Activated naive CD4-positive, alpha-beta T cell treated with anti-CD3 and anti-CD28 coated beads, Interleukin-2, amount 50 U/mL, for 72 hours (primary cell): Measurements from ENCODE around the gene MCTP1. TPM values are rescaled to one million over a fixed set of nuclear protein-coding genes. Genes with fewer than 3 reads are reported as not detected.
"Not testable (repeated sequence)": the region's sequence is repeated elsewhere in the genome, so short reads cannot be mapped to it uniquely, and the experiment has no call there.

Source experiments
- ATAC-seq, 2 donors: fragments of 150-1000 bp; cut with Tn5 transposase; 2 replicates each; pipeline ENCODE4 v1.10.0; 2021; ENCODE audit warnings: mild to moderate bottlenecking in 2 of 2, moderate library complexity in 2 of 2
- DNase-seq, 2 donors: peaks; one replicate each; pipeline ENCODE4 v3.0.0; 2021 to 2022; ENCODE audit warnings: low spot score in 2 of 2
- H3K27ac Mint-ChIP-seq, 2 donors: one replicate each; pipeline ENCODE4 v1.8.0; 2022; ENCODE audit warnings: mild to moderate bottlenecking in 2 of 2, mixed read lengths in 2 of 2
- H3K36me3 Mint-ChIP-seq, 2 donors: one replicate each; pipeline ENCODE4 v1.8.0; 2022; ENCODE audit warnings: mixed read lengths in 2 of 2
- H3K9me3 Mint-ChIP-seq, 2 donors: one replicate each; pipeline ENCODE4 v1.8.0; 2022; ENCODE audit warnings: mixed read lengths in 2 of 2
- total RNA-seq, 2 donors: library from RNA; stranded (reverse); gene quantifications; one replicate each; pipeline ENCODE4 v1.2.3, GENCODE V29; 2022

MCTP1 gene
- total RNA-seq, 2 donors from 2014 or later: 0.87 to 0.93 TPM

- DNase-seq (no peak), ATAC-seq (no peak)
- no peaks in the 10 kb centered on the region for H3K36me3 Mint-ChIP-seq
- no peak overlapping the region for H3K27ac Mint-ChIP-seq
- no peaks in the 10 kb centered on the region for H3K9me3 Mint-ChIP-seq
Measured at GRCh38 chr5:95162231-95162992, 122.5 kb downstream of the MCTP1 start.

GRCh38 chr5:95159603-95160002 lies 125.3 kb downstream of the MCTP1 start:
- no peak for ATAC-seq
- no peak overlapping the region for H3K27ac Mint-ChIP-seq
- H3K9me3 Mint-ChIP-seq: no peaks in the 10 kb centered on the region
- no peaks in the 10 kb centered on the region for H3K36me3 Mint-ChIP-seq
- DNase-seq: no peak

GRCh38 chr5:95155888-95156287 lies 129.0 kb downstream of the MCTP1 start:
- no peaks in the 10 kb centered on the region for H3K36me3 Mint-ChIP-seq
- DNase-seq (no peak), ATAC-seq (no peak)
- no peaks in the 10 kb centered on the region for H3K9me3 Mint-ChIP-seq
- H3K27ac Mint-ChIP-seq: no peak overlapping the region

GRCh38 chr5:95153511-95153910 lies 131.4 kb downstream of the MCTP1 start:
- DNase-seq (no peak), ATAC-seq (no peak)
- peaks cover 0 to under 1% of the 10 kb centered on the region in 2 donors for H3K36me3 Mint-ChIP-seq
- H3K9me3 Mint-ChIP-seq: peaks cover 0 to 6% of the 10 kb centered on the region in 2 donors
- no peak overlapping the region for H3K27ac Mint-ChIP-seq

- ATAC-seq (no peak), DNase-seq (no peak)
- Mint-ChIP-seq H3K9me3 (peaks cover 6 to 16% of the 10 kb centered on the region in 2 donors), H3K36me3 (peaks cover 0 to 10% of the 10 kb centered on the region in 2 donors), H3K27ac (no peak overlapping the region)
Measured at GRCh38 chr5:95152535-95152934, 132.4 kb downstream of the MCTP1 start.

- ATAC-seq: no peak
- Mint-ChIP-seq H3K9me3 (peaks cover 10 to 20% of the 10 kb centered on the region in 2 donors), H3K27ac (no peak overlapping the region), H3K36me3 (peaks cover 0 to 14% of the 10 kb centered on the region in 2 donors)
- DNase-seq: no peak
Measured at GRCh38 chr5:95152131-95152530, 132.8 kb downstream of the MCTP1 start.

- peaks cover 0 to 14% of the 10 kb centered on the region in 2 donors for H3K36me3 Mint-ChIP-seq
- no peak overlapping the region for H3K27ac Mint-ChIP-seq
- ATAC-seq (no peak), DNase-seq (no peak)
- peaks cover 12 to 20% of the 10 kb centered on the region in 2 donors for H3K9me3 Mint-ChIP-seq
Measured at GRCh38 chr5:95151694-95152093, 133.2 kb downstream of the MCTP1 start.

GRCh38 chr5:95149387-95149786 lies 135.5 kb downstream of the MCTP1 start:
- ATAC-seq: no peak
- H3K9me3 Mint-ChIP-seq: peaks cover 16 to 20% of the 10 kb centered on the region in 2 donors
- H3K36me3 Mint-ChIP-seq: peaks cover 0 to 14% of the 10 kb centered on the region in 2 donors
- no peak overlapping the region for H3K27ac Mint-ChIP-seq
- no peak for DNase-seq

- DNase-seq (no peak), ATAC-seq (no peak)
- peaks cover 16 to 20% of the 10 kb centered on the region in 2 donors for H3K9me3 Mint-ChIP-seq
- no peak overlapping the region for H3K27ac Mint-ChIP-seq
- H3K36me3 Mint-ChIP-seq: peaks cover 0 to 14% of the 10 kb centered on the region in 2 donors
Measured at GRCh38 chr5:95148453-95148852, 136.4 kb downstream of the MCTP1 start.

GRCh38 chr5:95143858-95144257 lies 141.0 kb downstream of the MCTP1 start:
- H3K36me3 Mint-ChIP-seq: peaks cover 0 to 14% of the 10 kb centered on the region in 2 donors
- not testable (repeated sequence) for ATAC-seq, DNase-seq, H3K27ac Mint-ChIP-seq
- H3K9me3 Mint-ChIP-seq: peaks cover 15 to 16% of the 10 kb centered on the region in 2 donors

- H3K36me3 Mint-ChIP-seq: peaks cover 0 to under 1% of the 10 kb centered on the region in 2 donors
- DNase-seq (no peak), ATAC-seq (no peak)
- H3K9me3 Mint-ChIP-seq: peaks cover 0 to 6% of the 10 kb centered on the region in 2 donors
- H3K27ac Mint-ChIP-seq: no peak overlapping the region
Measured at GRCh38 chr5:95142145-95142544, 142.7 kb downstream of the MCTP1 start.

GRCh38 chr5:95141141-95141540 lies 143.8 kb downstream of the MCTP1 start:
- no peak for ATAC-seq
- H3K9me3 Mint-ChIP-seq: no peaks in the 10 kb centered on the region
- H3K36me3 Mint-ChIP-seq: no peaks in the 10 kb centered on the region
- no peak for DNase-seq
- H3K27ac Mint-ChIP-seq: no peak overlapping the region

- DNase-seq: no peak
- H3K36me3 Mint-ChIP-seq: no peaks in the 10 kb centered on the region
- no peak for ATAC-seq
- no peak overlapping the region for H3K27ac Mint-ChIP-seq
- no peaks in the 10 kb centered on the region for H3K9me3 Mint-ChIP-seq
Measured at GRCh38 chr5:95134326-95134725, 150.6 kb downstream of the MCTP1 start.

- H3K36me3 Mint-ChIP-seq: no peaks in the 10 kb centered on the region
- H3K27ac Mint-ChIP-seq: no peak overlapping the region
- peaks cover 0 to 3% of the 10 kb centered on the region in 2 donors for H3K9me3 Mint-ChIP-seq
- ATAC-seq (no peak), DNase-seq (no peak)
Measured at GRCh38 chr5:95132096-95132495, 152.8 kb downstream of the MCTP1 start.

- peaks cover 0 to 3% of the 10 kb centered on the region in 2 donors for H3K9me3 Mint-ChIP-seq
- DNase-seq (no peak), ATAC-seq (no peak)
- H3K27ac Mint-ChIP-seq: no peak overlapping the region
- H3K36me3 Mint-ChIP-seq: no peaks in the 10 kb centered on the region
Measured at GRCh38 chr5:95130941-95131340, 154.0 kb downstream of the MCTP1 start.

- ATAC-seq (no peak), DNase-seq (no peak)
- no peak overlapping the region for H3K27ac Mint-ChIP-seq
- H3K36me3 Mint-ChIP-seq: no peaks in the 10 kb centered on the region
- H3K9me3 Mint-ChIP-seq: peaks cover 3 to 4% of the 10 kb centered on the region in 2 donors
Measured at GRCh38 chr5:95124731-95125130, 160.2 kb downstream of the MCTP1 start.

GRCh38 chr5:95124101-95124500 lies 160.8 kb downstream of the MCTP1 start:
- peaks cover 3 to 6% of the 10 kb centered on the region in 2 donors for H3K9me3 Mint-ChIP-seq
- DNase-seq: no peak
- H3K36me3 Mint-ChIP-seq: no peaks in the 10 kb centered on the region
- no peak for ATAC-seq
- H3K27ac Mint-ChIP-seq: no peak overlapping the region

GRCh38 chr5:95114902-95115301 lies 170.0 kb downstream of the MCTP1 start:
- Mint-ChIP-seq H3K9me3 (peaks cover 8 to 14% of the 10 kb centered on the region in 2 donors), H3K27ac (no peak overlapping the region), H3K36me3 (peaks cover 0 to 5% of the 10 kb centered on the region in 2 donors)
- ATAC-seq (no peak), DNase-seq (no peak)
